Islet of Langerhans (tissue), 1 donor: ENCODE measurements around the gene HOOK2.

Experiments
- FAIRE-seq: peaks from one replicate; lab custom pipeline; 2011; peaks lifted over from hg19 to GRCh38; lab: Jason Lieb, UNC

The HOOK2 gene

DNA sequence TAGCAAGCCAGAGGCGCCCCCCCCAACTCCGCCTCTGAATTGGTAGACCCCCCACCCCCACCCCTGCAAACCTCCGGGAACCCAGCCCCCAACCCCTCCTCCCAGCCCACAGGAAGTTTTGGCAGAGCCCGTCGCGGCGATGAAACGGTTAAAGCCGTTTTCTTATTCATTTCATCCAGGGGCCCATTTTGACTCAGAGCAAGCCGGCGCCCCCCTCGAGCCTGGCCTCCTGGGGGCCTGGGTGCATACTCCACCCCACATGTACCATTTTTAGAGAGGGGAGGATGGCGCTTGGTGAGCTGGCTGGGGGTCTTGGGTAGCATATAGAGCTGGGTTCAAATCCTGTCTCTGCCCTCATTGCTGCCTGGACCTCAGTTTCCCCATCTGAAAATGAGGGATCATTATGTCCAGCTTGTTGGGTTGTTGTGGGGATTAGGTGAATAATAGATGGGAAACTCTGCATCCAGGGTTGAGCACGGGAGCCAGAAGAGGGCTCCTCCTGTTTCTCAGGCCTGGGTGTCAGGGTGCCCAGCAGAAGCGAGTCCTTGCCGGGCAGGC is 8.0 kb upstream of the HOOK2 start:
- FAIRE-seq, result no peak

DNA sequence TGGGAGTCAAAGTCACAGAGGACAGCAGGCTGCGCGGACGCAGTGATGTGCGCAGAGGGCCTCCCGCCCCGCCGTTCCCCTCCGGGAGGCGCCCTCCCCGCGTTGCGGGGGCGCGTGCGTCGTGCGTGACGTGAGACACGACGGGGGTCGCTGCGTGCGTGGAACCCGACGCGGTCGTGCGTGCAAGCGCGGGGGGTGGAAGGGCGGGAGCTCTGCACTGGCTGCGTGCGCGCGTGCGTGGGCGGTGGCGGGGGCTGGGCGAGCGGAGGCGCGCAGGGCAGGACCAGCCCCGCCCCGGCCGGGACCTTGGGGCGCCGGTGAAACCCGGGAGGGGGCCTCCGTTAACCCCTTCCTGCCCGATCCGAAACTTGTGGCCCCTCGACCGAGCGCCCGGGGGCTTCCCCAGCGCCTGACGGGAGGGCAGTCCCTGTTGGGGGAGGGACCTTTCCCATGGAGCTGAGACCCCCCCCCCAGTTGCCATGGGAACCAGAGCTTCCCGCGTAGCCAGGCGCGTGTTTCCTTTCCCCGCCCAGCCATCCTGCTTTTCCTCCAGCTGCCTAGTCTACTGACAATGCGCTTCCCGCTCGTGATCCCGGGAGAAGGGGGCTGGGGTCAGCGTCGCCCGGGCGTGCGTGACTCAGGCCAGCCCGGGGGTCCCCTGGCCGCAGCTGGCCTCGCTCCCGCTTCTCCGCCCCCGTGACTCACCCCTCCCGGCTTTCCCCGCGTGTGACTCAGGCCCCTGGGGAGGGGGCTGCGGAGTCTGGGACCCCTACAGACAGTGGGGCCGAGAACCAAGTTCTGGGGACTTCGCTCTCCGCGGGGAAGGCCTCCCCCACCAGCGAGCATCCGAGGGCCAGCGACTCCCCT is 7.3 kb upstream of the HOOK2 start:
- no peak for FAIRE-seq

GRCh38 chr19:12782174-12782423 is 6.7 kb upstream of the HOOK2 start:
- no peak for FAIRE-seq

DNA sequence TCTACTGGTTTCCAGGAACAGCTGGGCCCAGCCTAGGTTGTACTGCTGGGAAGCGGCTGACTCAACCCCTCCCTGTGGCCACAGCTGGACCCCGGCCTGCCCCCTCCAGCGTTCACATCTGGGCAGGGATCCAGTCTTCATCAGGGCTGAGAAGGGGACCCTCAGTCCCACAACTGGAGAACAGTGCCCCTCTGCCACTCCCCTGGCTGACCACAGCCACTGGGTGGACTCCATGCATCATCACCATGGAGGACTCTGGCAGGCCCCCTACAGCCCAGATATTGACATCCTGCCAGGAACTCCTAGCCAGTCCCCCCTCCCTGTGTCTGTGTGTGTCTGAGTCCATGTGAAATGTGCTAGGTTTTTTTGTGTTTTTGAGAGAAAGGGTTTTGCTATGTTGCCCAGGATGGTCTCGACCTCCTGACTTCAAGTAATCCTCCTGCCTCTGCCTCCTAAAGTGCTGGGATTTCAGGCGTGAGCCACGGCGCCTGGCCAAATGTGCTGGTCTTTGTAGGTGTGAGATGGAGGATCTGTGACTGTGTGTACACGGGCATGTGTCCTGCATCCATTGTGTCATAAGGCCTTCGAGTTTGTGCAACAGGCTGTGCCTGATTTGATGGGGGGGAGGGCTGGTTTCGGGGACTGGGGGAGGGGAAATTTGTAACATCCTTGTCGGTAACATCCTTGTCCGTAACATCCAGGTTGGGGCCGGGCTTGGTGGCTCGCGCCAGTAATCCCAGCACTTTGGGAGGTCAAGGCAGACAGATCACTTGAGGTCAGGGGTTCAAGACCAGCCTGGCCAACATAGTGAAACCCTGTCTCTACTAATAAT is 4.0 kb upstream of the HOOK2 start:
- FAIRE-seq, result no peak

DNA sequence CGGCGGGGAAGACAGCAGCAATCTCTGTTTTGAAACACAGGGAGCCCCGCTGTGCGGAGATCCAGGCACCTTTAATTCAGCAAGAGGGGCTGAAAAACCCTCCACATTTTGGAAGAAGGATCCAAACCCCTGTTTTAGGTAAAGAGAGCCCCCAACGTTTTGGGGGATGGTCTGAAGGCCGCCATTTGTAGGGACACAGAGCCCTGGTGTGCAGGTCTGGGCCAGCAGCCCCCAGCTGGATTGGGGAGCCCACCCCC is 3.5 kb upstream of the HOOK2 start:
- FAIRE-seq, result no peak

- peak; percentile 68 for FAIRE-seq
Observed at GRCh38 chr19:12778017-12778904, 2.9 kb upstream of the HOOK2 start.

GRCh38 chr19:12777217-12778016 is 2.1 kb upstream of the HOOK2 start:
- no peak for FAIRE-seq

DNA sequence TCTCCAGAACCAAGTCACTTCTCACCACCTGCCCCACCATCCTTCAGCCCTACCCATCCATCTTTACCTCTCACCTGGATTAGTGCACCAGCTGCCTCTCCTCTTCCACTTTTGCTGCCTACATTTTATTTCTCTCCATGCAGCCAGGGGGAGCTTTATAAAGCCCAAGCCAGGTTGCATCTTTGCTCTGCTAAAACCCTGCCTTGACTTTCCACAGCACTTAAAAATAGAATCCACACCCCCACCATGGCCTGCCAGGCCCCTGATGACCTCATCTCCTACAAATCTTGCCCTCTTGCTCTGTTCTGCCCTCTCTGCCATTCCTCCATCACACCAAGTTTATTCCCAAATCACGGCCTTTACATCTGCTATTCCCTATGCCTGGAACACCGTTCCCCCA is 1.8 kb downstream of the HOOK2 start:
- no peak for FAIRE-seq

- no peak for FAIRE-seq
Observed at GRCh38 chr19:12772323-12772722, 3.0 kb downstream of the HOOK2 start.

DNA sequence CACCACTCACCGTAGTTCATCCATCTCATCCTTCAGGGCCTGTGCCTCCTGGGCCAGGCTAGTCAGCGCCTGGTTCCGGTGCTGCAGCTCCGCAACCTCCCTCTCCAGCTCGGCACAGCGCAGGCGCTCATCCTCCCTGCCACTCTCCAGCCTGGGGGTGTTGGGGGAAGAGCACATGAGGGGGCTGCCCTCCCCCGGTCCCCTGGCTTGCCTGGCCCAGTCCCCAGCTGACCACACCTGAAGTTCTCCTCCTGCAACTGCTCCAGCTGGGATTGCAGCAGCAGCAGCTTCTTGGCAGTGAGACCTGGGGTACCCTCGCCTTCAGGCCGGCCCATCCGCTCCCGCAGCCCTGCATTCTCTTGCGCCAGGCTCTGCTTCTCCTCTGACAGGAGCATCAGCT is 4.4 kb downstream of the HOOK2 start:
- FAIRE-seq, result no peak

DNA sequence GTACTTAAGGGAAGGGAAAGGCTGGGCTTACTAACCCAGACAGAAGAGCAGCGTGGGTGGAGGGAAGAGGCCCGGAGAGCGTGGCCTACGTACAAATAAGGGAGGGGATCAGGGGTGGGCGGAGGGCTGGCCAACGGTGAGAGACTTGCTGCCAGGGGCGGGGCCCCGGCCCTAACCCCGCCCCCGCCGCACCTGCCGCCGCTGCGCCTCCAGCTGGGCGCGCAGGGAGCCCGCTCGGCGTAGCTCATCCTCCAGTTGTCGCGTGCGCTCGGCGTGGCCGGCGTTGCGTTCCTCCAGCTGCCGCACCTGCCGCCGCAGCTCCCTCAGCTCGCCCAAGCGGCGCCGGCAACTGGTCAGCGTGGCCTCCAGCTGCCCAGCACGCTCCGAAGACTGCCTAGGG is 5.7 kb downstream of the HOOK2 start:
- FAIRE-seq, result no peak

GRCh38 chr19:12767666-12768065 is 7.7 kb downstream of the HOOK2 start:
- no peak for FAIRE-seq

DNA sequence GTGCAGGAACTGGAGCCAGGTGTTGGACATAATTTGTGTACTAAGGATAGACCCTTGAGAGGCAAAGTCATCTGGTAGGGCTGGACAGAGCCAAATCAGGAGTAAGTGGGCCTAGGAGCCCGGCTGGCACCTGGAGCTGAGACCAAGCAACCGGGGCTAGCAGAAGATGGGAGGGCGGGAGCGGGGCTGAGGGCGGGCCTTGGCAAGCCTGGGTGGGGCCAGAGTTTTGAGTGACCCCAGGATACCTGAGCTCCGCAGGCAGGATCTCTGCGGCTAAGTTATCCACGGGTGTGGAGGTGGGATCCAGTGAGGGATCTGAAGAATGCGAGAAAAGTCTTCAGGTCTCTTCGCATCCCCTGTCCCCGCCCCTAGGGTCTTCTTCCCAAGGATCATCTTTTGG is 8.2 kb downstream of the HOOK2 start:
- FAIRE-seq, result no peak

DNA sequence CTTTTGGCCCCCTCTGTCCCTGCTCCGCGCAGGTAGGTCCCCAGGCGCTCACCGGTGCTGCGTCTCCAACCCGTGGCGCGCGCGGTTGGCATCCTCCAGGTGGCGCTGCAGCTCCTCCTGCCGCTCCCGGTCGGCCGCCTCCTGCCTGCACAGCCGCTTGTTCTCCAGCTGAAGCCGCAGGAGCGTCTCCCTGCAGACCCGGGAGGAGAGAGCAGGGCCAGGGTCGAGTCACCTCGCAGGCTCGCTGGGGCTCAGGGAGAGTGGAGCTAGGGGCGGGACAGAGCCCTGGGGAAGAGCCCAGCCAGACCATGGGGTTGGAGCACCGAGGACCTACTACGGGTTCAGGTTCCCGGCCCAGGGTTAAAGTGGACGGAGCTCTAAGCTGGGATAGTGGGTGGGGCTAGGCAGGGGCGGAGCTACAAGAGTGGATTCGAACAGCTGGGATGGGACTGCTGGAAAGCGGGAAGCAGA is 9.3 kb downstream of the HOOK2 start:
- no peak for FAIRE-seq

GRCh38 chr19:12764698-12765097 is 10.7 kb downstream of the HOOK2 start:
- no peak for FAIRE-seq

DNA sequence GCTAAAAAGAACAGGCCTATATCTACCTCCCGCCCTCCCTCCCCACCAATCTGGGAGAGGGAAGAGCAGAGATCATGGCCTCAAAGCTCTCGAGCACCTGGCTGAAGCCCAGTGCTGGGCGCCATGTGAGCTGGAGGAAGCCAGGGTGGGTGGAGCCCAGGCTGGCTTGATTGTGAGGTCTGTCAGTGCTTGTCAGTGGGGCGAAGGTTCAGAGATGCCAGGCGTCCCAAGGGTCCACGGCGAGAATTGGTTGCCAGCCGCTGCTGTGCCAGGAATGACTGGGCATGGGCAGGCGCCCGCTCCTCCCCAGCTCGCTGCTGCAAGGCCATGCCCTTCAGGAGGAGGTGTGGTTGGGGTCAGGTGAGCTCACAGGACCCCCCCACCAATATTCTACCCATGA is 12.3 kb downstream of the HOOK2 start:
- FAIRE-seq, result no peak

DNA sequence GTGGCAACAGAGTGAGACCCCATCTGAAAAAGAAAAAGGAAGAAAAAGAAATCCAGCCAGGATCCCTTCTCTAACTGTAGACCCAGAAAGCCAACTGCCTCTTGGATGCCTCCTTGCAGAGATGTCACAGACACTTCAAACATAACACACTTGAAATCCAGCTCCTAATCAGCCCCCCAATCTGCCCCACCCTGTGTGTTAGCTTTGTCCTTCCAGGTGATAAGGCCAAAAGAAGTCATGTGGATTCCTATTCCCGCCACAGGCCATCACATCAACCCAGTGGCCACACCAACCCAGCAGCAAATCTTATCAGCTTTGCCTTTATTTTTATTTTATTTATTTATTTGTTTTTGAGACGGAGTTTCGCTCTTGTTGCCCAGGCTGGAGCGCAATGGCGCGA is 15.7 kb downstream of the HOOK2 start:
- no peak for FAIRE-seq

DNA sequence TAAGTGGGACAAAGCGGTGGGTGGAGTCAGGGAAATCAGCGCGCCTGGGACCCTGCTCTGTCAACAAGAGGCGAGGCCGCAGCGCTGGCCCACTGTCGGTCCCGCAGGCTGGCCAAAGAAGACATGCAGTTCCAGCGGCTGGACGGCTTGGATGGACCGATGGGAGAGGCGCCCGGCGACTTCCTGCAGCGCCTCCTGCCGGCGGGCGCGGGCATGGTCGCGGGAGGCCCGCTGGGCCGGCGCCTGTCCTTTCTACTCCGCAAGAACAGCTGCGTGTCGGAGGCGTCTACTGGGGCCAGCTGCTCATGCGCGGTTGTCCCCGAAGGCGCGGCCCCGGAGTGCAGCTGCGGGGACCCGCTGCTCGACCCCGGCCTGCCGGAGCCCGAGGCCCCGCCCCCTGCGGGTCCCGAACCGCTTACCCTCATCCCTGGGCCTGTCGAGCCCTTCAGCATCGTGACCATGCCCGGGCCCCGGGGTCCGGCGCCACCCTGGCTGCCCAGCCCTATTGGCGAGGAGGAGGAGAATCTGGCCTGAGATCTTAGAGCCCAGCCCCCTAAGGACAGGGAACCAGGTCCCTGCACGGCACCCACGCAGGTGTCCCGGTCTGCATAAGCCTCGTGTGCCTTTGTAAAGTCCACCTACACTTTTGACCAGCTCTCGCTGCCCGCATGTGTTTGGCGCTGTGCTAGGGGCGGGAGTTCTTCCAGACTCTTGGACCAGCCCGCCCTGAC is 17.6 kb downstream of the HOOK2 start:
- FAIRE-seq, result no peak

- FAIRE-seq, result no peak
Observed at GRCh38 chr19:12756150-12756883, 19.0 kb downstream of the HOOK2 start.

DNA sequence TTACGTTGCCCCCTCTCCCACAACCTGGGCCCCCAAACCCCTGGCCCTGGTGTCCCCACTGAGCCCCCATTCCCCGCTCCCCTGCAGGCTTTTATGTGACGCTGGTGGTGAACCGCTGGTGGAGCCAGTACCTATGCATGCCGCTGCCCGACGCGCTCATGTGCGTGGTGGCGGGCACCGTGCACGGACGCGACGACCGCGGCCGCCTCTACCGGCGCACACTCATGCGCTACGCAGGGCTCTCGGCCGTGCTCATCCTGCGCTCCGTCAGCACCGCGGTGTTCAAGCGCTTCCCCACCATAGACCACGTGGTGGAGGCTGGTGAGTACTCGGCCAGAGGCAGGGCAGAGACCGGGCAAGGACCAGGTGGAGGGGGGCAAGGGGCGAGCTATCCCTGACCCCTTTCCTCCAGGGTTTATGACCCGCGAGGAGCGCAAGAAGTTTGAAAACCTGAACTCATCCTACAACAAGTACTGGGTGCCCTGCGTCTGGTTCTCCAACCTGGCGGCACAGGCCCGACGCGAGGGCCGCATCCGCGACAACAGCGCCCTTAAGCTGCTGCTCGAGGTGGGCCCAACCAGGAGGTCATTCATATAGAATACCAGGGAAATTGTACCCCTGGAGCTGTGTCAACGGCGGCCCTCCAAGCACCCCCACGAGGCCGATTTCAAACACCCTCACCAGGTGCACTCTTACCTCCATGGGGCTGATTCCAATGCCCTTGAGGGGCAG is 20.7 kb downstream of the HOOK2 start:
- FAIRE-seq, result no peak
